Glutamatergic neuron (in vitro differentiated cells): ENCODE data around the gene KCNJ12. TPM values are rescaled to one million over a fixed set of nuclear protein-coding genes. Genes with fewer than 3 reads are reported as not detected.
"Not testable (repeated sequence)": the region's sequence is repeated elsewhere in the genome, so short reads cannot be mapped to it uniquely, and the experiment has no call there.

Experiments
- DNase-seq: peaks from one replicate; pipeline ENCODE4 v3.0.0; 2022
- H3K27ac Mint-ChIP-seq: one replicate; pipeline ENCODE4 v1.8.0; 2020; ENCODE audit warnings: mild to moderate bottlenecking, mixed read lengths, inconsistent platforms; ENCODE audit not compliant: unreplicated experiment
- H3K27me3 Mint-ChIP-seq: one replicate; pipeline ENCODE4 v1.8.0; 2020; ENCODE audit warnings: mild to moderate bottlenecking, moderate library complexity, mixed read lengths, inconsistent platforms; ENCODE audit not compliant: unreplicated experiment
- H3K36me3 Mint-ChIP-seq: one replicate; pipeline ENCODE4 v1.8.0; 2020; ENCODE audit warnings: mild to moderate bottlenecking, mixed read lengths, inconsistent platforms; ENCODE audit not compliant: unreplicated experiment
- H3K4me1 Mint-ChIP-seq: one replicate; pipeline ENCODE4 v1.8.0; 2020; ENCODE audit warnings: mild to moderate bottlenecking, low read depth, mixed read lengths, inconsistent platforms; ENCODE audit not compliant: unreplicated experiment
- H3K4me3 Mint-ChIP-seq: one replicate; pipeline ENCODE4 v1.8.0; 2020; ENCODE audit warnings: mild to moderate bottlenecking, mixed read lengths, inconsistent platforms; ENCODE audit not compliant: unreplicated experiment
- H3K9me3 Mint-ChIP-seq: one replicate; pipeline ENCODE4 v1.8.0; 2020; ENCODE audit warnings: mild to moderate bottlenecking, moderate library complexity, mixed read lengths, inconsistent platforms; ENCODE audit not compliant: unreplicated experiment
- total RNA-seq: library from RNA; stranded (reverse); fragmentation: NEBNext Ultra II Directional; extraction: Animal tissue kit (Norgen Biotek cat#: 25700); gene quantifications from one replicate; pipeline ENCODE4 v1.2.1, GENCODE V29; 2021; ENCODE audit not compliant: unreplicated experiment

KCNJ12 gene
- total RNA-seq, 1 donor from 2014 or later = 9.6 TPM

DNA sequence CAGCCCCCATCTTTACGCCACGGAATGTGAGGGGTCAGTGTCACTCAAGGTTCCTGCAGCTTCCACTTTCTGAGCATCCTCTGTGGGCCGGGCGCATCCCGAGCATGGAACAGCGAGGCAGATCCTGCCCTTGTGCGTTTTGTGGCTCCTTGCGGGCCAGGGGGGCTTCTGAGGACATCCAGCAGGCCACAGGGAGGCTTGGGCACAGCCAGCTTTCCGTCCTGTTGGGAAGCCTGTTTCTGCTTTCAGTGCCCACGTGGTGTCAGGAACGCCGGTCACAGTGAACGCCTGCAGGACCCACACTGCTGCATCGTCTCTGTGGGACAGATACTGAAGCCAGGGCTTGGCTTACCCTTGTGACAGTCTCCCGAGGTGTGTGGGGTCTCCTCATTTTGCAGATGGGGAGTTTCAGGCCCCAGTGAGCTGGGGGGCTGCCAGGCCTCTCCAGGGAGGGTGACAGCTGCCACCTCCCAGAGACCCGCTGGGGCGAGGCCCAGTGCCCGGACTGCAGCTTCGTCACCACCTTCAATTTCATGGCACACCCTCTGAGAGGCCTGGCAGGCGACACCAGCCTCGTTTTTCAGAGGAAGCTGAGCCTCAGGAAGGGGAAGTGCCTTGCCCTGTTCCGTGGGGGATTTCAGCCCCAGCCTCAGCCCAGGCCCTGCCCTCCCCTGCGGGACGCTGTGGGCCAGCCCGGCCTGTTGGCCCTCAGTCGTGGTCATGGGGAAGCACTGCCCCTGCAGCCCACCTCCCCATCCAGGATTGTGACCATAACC, 29.0 kb downstream of the KCNJ12 start:
- H3K4me1 Mint-ChIP-seq, H3K27ac Mint-ChIP-seq, H3K36me3 Mint-ChIP-seq, H3K4me3 Mint-ChIP-seq, DNase-seq, H3K27me3 Mint-ChIP-seq: not testable (repeated sequence)
- peaks cover 11% of the 10 kb centered on the region for H3K9me3 Mint-ChIP-seq

DNA sequence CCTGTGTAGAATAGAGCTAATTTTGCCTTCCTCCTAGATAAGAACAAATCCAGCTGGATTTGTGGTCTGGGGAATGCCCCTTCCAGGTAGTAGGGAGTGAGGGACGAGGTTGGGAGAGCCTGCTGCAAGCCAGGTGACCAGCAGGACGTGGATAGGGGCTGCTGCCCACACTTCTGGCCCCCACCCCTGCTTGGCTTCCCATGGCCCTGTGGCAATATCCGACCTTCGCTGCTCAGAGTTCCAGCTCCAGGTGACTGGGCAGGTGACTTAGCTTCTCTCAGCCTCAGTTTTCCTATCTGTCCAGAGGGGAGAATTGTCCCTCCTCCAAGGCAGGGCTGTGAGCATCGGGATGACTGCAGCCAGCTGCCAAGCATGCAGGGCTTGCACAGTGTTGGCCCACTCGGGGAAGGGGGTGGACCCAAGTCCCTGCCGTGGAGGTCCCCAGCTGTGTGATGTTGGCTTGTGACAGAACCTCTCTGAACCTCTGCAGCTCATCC, 29.8 kb downstream of the KCNJ12 start:
- not testable (repeated sequence) for H3K4me1 Mint-ChIP-seq, H3K27me3 Mint-ChIP-seq, H3K36me3 Mint-ChIP-seq, DNase-seq, H3K4me3 Mint-ChIP-seq, H3K27ac Mint-ChIP-seq
- H3K9me3 Mint-ChIP-seq = peaks cover 11% of the 10 kb centered on the region

DNA sequence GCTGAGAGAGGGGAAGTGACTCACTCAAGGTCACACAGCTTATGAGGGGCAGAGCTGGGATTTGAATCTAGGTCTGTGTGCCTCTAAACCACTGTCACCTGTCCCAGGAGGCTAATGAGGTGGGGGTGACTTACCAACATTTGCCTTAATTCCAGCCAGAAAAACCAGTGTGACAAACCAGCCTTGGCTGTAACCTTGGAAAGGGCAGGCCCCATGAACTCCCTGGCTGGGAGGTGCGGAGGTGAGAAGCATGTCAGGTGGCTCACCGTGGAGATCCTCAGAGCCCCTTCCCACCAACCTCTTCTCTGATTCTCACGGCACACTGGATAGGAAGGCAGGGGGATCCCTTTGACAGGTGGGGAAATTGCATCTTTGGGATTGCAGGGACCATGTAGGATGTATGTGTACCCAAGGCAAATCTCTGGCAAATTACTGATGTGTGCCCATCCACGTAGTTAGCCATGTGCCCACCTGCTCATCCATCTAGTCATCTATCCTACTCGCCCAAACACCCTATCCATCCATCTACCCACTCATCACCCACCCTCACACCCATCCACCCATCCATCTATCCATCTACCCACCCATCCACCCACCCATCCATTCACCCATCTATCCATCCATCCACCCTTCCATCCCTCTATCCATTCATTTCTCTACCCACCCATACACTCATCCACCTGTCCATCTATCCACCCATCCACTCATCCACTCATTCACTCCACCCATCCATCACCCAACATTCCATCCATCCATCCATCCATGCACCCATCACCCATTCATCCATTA, 30.7 kb downstream of the KCNJ12 start:
- not testable (repeated sequence) for DNase-seq, H3K4me3 Mint-ChIP-seq, H3K36me3 Mint-ChIP-seq, H3K4me1 Mint-ChIP-seq, H3K27me3 Mint-ChIP-seq, H3K27ac Mint-ChIP-seq
- H3K9me3 Mint-ChIP-seq = peaks cover 11% of the 10 kb centered on the region

DNA sequence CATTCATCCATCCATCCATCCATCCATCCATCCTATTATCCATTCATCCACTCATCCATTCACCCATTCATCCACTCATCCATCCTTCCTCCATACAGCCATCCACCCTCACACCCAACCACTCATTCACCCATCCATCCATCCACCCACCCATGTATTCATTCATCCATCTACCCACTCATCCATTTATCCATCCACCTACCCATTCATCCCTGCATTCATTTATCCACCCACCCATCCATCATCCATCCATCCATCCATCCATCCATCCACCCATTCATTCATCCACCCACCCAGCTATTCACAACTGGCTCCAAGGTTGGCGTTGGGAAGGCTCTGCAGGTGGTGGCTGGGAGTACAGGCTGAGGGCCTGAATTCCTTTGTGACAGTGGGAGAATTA, 31.6 kb downstream of the KCNJ12 start:
- not testable (repeated sequence) for H3K9me3 Mint-ChIP-seq, H3K27me3 Mint-ChIP-seq, H3K27ac Mint-ChIP-seq, H3K4me3 Mint-ChIP-seq, H3K4me1 Mint-ChIP-seq, H3K36me3 Mint-ChIP-seq, DNase-seq

DNA sequence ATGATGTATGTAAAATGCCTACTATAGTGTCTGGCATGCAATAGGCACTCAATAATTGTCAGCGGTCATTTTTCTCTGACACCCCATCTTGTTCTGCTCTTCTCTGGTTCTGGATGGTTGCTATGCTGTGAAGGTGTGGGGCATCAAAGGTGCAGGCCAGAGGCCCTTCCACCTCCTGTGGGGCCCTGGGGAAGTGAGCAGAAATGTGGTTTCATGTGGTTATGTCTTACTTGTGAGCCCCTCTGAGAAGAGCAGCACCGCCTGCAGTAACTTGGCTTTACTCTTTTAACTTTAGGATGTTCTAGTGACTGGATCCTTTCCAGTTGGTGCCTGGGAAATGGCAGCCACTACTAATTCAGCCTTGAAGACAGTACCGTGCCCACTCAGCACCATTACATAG, 32.1 kb downstream of the KCNJ12 start:
- not testable (repeated sequence) for DNase-seq, H3K36me3 Mint-ChIP-seq

DNA sequence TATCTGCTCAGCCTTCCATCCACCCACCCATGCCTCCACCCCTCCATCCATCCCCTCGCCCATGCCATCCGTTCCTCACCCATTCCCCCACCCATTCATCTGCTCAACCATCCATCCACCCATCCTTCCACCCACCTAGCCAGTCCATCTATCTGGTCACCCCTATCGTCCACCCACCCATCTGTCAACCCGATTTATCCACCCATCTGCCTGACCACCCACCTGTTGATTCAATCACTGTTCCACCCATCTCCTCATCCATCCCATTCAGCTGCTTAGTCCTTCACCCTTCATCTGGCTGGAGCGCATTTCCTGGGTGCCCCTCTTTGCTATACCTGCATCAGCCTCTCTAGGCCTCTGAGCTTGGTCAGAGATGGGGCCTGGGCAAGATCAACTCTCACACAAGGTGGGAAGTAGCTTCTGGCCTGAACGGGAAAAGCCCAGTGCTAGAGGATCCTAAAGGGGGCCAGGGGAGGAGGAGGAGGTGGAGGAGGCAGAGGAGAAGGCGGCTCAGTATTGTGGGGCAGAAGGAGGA, 32.7 kb downstream of the KCNJ12 start:
- not testable (repeated sequence) for H3K27ac Mint-ChIP-seq, DNase-seq, H3K9me3 Mint-ChIP-seq, H3K4me1 Mint-ChIP-seq, H3K27me3 Mint-ChIP-seq, H3K4me3 Mint-ChIP-seq, H3K36me3 Mint-ChIP-seq

More for the DNA sequence above, 32.1 kb downstream of the KCNJ12 start:
- not testable (repeated sequence) for H3K4me3 Mint-ChIP-seq, H3K27ac Mint-ChIP-seq, H3K9me3 Mint-ChIP-seq, H3K4me1 Mint-ChIP-seq, H3K27me3 Mint-ChIP-seq

DNA sequence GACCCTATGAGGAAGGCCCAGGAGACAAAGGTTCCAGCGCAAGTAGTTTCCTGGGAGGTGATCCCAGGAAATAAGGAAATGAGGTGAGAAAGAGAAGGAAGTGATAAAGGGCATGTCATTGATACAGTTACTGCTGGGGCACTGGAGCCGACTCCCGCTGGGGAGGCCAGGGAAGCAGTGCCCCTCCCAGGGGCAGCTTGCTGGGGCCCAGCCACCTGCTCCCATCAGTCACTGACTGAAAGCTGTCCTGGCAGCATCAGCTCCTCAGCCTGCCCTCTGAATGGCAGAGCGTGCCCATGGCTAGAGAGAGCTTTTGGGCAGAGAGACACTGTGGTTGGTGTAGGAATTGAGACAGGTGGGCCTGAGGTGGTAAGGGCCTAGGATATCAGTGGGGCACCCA, 33.2 kb downstream of the KCNJ12 start:
- not testable (repeated sequence) for H3K4me3 Mint-ChIP-seq, H3K4me1 Mint-ChIP-seq, H3K27ac Mint-ChIP-seq, H3K27me3 Mint-ChIP-seq, DNase-seq, H3K9me3 Mint-ChIP-seq, H3K36me3 Mint-ChIP-seq

DNA sequence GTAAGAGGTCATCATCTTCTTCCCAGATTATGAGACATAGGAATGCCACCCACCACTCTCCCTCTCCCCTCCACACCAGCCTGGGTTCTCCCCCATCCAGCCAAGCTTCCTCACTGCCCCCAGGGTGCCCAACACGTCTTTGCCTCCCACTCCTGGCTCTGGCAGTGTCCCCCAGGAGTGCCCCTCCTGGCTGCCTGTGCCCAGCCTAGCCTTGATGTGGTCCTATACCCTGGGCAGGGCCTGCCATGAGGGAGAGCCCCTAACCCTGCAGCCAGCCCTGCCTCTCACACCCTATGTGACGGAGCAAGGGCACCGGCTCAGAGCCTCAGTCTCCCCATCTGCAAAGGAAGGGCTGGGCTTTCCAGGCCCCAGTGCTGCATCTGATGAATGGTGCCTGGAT, 33.8 kb downstream of the KCNJ12 start:
- not testable (repeated sequence) for H3K36me3 Mint-ChIP-seq, H3K27me3 Mint-ChIP-seq, H3K4me1 Mint-ChIP-seq, H3K9me3 Mint-ChIP-seq, H3K4me3 Mint-ChIP-seq, DNase-seq, H3K27ac Mint-ChIP-seq

DNA sequence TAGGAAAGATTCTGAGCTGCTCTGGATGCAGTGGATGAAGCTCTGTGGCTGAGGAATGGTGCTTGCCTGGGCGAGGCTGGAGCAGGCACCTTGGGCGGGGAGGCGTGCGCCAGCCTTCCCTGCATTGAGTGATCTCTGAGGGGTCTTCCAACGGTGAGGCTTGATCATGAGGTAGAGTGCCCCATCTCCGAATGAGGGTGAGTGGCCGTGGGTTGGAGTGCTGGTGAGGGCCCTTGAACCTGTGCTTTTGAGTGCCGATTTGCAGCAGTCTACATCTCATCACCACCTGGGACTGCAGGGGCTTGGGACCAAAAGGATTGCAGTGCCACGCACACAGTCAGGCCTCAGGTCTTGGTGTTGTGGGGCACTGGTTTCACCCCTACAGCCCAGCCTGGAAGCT, 34.2 kb downstream of the KCNJ12 start:
- H3K4me1 Mint-ChIP-seq, H3K9me3 Mint-ChIP-seq, H3K36me3 Mint-ChIP-seq, DNase-seq, H3K27me3 Mint-ChIP-seq, H3K4me3 Mint-ChIP-seq: not testable (repeated sequence)
- peak overlapping the region; percentile 17 for H3K27ac Mint-ChIP-seq

DNA sequence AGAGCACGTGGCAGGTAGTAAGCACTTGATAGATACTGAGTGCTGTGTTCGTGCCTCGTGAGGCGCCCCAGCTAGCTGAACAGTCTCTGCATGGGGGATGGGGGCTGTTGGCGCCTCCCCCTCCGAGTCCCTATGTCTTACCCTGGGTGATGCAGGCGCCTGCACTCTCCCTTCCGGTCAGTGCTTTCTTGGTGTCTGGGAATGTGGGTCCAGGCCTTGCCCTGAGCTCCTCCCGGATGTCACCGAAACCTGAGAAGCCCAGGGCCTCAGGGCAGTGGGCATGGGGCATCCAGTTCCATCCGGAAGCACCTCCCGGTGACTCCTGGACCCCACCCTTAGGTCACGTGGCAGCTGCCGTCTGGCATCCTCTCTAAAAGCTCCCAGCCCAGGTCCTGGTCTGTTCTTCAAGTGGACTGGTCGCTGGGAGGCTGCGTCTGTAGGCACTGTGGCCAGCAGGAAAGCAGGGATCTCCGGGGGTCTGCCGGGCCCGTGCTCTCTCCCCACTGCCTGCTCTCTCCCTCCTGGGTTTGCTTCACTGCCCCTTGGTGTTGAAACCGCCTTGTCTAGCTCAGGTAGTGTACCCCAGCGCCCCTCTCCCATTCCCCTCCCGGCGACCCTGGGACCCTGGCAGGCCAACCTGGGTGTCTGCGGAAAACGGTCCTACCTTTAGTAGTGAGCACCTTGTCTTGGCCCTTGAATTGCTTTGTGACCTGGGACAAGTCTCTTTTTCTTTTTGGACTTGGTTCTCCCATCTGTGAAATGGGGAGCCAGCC, 34.9 kb downstream of the KCNJ12 start:
- not testable (repeated sequence) for DNase-seq, H3K4me1 Mint-ChIP-seq, H3K27ac Mint-ChIP-seq, H3K36me3 Mint-ChIP-seq, H3K4me3 Mint-ChIP-seq, H3K27me3 Mint-ChIP-seq, H3K9me3 Mint-ChIP-seq

DNA sequence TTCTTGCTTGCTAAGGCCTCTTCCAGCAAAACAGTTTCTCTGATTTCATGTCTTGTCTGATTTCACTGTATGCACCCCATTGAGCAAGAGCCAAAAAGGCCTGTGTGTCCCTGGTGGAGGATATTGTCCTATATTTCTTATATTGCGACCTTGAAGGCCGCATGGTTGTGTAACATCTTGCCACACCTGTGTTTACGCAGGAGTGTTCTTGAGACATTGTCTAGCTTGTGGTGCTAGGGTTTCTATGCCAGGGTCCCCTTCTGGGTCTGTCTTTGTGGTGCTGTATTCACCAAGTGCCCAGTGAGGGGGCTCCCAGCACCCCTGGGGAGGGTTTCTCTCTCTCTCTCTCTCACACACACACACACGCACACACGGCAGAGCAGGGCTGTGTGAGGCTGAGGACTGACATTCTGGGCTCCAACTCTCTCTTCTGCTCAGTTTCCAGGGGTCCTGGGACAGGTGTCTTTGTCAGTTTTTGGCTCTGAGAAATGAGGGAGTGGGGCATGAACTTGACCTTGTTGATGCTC, 35.6 kb downstream of the KCNJ12 start:
- H3K36me3 Mint-ChIP-seq, H3K4me1 Mint-ChIP-seq, H3K9me3 Mint-ChIP-seq, H3K27me3 Mint-ChIP-seq, DNase-seq, H3K27ac Mint-ChIP-seq, H3K4me3 Mint-ChIP-seq: not testable (repeated sequence)
